Osteoblast (primary cell): ENCODE data around the gene PNMA1. TPM values are rescaled to one million over a fixed set of nuclear protein-coding genes. Genes with fewer than 3 reads are reported as not detected.
A peak's percentile ranks its signal among the peaks of the same experiment; 100 is the strongest.

Experiments used
- DNase-seq: peaks from one replicate; pipeline ENCODE4 v3.0.0; 2011; ENCODE audit warnings: low spot score, mixed read lengths; ENCODE audit not compliant: insufficient read length; ENCODE audit errors: missing footprints
- H2AFZ ChIP-seq: 2 replicates; pipeline ENCODE4 v1.6.0; 2011; ENCODE audit warnings: mild to moderate bottlenecking, low read length
- H3K27ac ChIP-seq: 2 replicates; pipeline ENCODE4 v1.5.1; 2011; ENCODE audit warnings: mild to moderate bottlenecking, low read depth, low read length, moderate library complexity
- H3K27me3 ChIP-seq: 2 replicates; pipeline ENCODE4 v1.6.0; 2012; ENCODE audit warnings: mild to moderate bottlenecking, control low read depth, inconsistent platforms, low read length, moderate library complexity; ENCODE audit not compliant: insufficient read depth
- H3K36me3 ChIP-seq: 2 replicates; pipeline ENCODE4 v1.5.1; 2011; ENCODE audit warnings: mild to moderate bottlenecking, low read length, control low read depth, moderate library complexity; ENCODE audit not compliant: insufficient read depth
- H3K4me1 ChIP-seq: 2 replicates; pipeline ENCODE4 v1.5.1; 2011; ENCODE audit warnings: mild to moderate bottlenecking, low read length, control low read depth, moderate library complexity; ENCODE audit not compliant: insufficient read depth
- H3K4me2 ChIP-seq: 2 replicates; pipeline ENCODE4 v1.6.0; 2011; ENCODE audit warnings: mild to moderate bottlenecking, low read length; ENCODE audit not compliant: insufficient read depth
- H3K4me3 ChIP-seq: fragments of 200-600 bp; sonication (generic); 3 replicates; pipeline ENCODE4 v1.5.1; 2012; ENCODE audit warnings: mild to moderate bottlenecking, low read length, inconsistent platforms; ENCODE audit not compliant: insufficient read depth
- H3K79me2 ChIP-seq: 2 replicates; pipeline ENCODE4 v1.6.0; 2012; ENCODE audit warnings: mild to moderate bottlenecking, low read length, control low read depth, inconsistent platforms; ENCODE audit not compliant: insufficient read depth
- H3K9me3 ChIP-seq: 2 replicates; pipeline ENCODE4 v1.5.1; 2011; ENCODE audit warnings: low read depth, low read length, control low read depth
- H4K20me1 ChIP-seq: 2 replicates; pipeline ENCODE4 v1.6.0; 2012; ENCODE audit warnings: mild to moderate bottlenecking, low read length, control low read depth; ENCODE audit not compliant: insufficient read depth
- total RNA-seq: library from RNA; depleted of rRNA; stranded (reverse); fragments of >200 nt; gene quantifications from 2 replicates; pipeline ENCODE4 v1.2.3, GENCODE V29; 2012
- TF ChIP-seq, protein P1 (sequence below): IDR thresholded peaks from 2 replicates; pipeline ENCODE4 v1.5.1; 2011; ENCODE audit warnings: mild to moderate bottlenecking, low read depth, low read length, moderate library complexity; ENCODE audit errors: extremely low read depth

Gene PNMA1
- total RNA-seq, 1 donor, result 40.2 TPM

DNA sequence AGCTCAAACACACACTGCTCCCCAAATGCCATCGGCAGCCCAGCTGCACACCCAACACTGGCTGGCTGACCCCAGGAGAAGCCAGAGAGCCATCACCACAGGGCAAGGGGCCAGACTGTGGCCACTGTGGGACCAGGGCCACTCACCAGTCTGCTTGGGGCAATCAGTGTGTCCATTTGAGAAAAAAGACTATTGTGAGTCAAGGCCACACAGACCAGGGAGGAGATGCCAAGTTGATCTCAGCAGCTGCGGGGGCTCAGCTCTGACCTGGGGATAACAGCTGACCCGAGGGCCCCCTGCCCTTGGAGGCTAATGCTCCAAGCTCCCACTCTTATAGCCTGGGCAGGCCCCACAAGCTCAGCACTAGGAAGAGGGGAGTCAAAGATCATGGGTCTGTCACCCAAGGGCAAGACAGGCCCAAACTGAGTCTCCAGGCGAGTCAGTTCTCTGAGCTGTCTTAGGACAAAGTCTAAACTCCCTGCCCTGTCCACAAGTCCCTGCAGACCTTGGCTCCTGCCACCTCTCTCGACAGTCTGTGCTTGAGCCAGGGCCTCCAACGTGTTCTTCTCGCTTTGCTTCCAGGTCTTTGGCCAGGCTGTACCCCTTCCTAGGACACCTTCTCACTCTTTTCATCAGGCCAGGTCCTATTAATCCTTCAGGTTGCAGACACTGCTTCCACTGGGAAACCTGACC lies 30.1 kb upstream of the PNMA1 start:
- peaks cover 10% of the 10 kb centered on the region for H3K36me3 ChIP-seq
- peaks cover 95% of the 10 kb centered on the region for H4K20me1 ChIP-seq
- no peak overlapping the region for H2AFZ ChIP-seq
- H3K4me2 ChIP-seq, result peak overlapping the region; percentile 24
- TF ChIP-seq, protein P1, sequence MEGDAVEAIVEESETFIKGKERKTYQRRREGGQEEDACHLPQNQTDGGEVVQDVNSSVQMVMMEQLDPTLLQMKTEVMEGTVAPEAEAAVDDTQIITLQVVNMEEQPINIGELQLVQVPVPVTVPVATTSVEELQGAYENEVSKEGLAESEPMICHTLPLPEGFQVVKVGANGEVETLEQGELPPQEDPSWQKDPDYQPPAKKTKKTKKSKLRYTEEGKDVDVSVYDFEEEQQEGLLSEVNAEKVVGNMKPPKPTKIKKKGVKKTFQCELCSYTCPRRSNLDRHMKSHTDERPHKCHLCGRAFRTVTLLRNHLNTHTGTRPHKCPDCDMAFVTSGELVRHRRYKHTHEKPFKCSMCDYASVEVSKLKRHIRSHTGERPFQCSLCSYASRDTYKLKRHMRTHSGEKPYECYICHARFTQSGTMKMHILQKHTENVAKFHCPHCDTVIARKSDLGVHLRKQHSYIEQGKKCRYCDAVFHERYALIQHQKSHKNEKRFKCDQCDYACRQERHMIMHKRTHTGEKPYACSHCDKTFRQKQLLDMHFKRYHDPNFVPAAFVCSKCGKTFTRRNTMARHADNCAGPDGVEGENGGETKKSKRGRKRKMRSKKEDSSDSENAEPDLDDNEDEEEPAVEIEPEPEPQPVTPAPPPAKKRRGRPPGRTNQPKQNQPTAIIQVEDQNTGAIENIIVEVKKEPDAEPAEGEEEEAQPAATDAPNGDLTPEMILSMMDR, result no peak
- no peak overlapping the region for H3K4me3 ChIP-seq
- peak; percentile 15 for DNase-seq
- H3K79me2 ChIP-seq, result peaks cover 100% of the 10 kb centered on the region
- peaks cover 64% of the 10 kb centered on the region for H3K4me1 ChIP-seq
- H3K9me3 ChIP-seq, result no peaks in the 10 kb centered on the region
- H3K27me3 ChIP-seq, result no peaks in the 10 kb centered on the region
- peak overlapping the region; percentile 69 for H3K27ac ChIP-seq

DNA sequence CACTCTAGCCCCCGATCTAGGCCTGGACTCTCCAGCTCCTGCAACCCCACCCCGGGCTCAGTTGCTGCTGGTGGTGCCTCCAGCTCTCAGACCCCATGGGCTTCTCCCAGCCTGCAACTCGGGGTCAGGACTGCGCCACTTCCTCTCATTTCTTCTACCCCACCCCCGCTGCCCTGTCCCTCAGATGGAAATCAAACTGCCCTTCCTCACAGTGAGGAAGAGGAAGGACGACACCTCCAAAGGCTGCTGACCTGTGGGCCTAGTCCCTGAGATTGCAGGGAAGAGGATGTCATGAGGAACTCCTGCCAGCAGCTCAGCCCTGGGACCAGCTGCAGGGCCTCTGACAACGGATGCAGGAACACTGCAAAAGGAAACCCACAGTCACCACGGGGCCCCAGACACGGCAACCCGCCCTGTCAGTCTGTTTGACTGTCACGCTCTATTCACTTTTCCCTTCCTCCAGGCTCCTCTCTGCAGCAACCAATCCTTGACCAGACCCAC lies 29.3 kb upstream of the PNMA1 start:
- Histone ChIP-seq H3K4me3 (no peak overlapping the region), H3K36me3 (peaks cover 19% of the 10 kb centered on the region), H3K27ac (peak overlapping the region; percentile 69), H3K4me2 (no peak overlapping the region), H3K79me2 (peaks cover 100% of the 10 kb centered on the region), H3K27me3 (no peaks in the 10 kb centered on the region), H4K20me1 (peaks cover 97% of the 10 kb centered on the region), H2AFZ (no peak overlapping the region), H3K9me3 (no peaks in the 10 kb centered on the region), H3K4me1 (peaks cover 64% of the 10 kb centered on the region)
- peak; percentile 89 for DNase-seq
- TF ChIP-seq, protein P1, result no peak

DNA sequence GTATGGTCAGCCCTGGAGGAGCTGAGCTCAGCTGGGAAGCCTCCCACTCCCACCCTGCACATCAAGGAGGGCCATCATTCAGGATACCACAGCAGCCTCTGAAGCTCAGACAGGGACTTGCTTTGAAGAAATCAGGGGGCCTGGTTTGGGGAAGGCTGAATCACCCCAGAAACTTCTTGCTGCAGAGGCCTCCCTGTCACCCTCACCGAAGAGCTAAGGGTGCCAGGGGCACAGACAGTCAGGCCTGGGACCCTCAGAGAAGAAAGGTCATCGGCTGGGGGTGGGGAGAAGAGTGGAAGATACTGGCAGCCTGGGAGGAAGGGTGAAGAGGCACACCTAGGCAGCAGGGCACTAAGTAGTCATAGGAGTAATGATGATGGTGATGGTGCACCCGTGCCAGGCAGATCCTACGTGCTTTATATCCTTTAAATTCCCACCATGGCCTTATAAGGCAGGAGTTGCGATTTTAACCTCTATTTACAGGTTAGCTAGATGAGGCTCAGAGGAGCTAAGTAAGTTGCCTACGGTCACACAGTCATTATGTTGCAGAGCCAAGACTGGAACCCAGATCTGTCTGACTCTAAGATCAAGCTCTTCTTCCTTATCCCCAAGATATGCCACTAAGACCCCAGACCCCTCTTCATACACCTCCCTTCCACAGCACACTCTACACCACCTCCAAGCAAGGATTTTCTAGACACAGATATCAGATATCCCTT lies 28.5 kb upstream of the PNMA1 start:
- peaks cover 64% of the 10 kb centered on the region for H3K4me1 ChIP-seq
- peaks cover 22% of the 10 kb centered on the region for H3K36me3 ChIP-seq
- no peaks in the 10 kb centered on the region for H3K27me3 ChIP-seq
- H4K20me1 ChIP-seq, result peaks cover 92% of the 10 kb centered on the region
- TF ChIP-seq, protein P1, result no peak
- H3K9me3 ChIP-seq, result no peaks in the 10 kb centered on the region
- H3K4me2 ChIP-seq, result no peak overlapping the region
- peak; percentile 26 for DNase-seq
- H3K27ac ChIP-seq, result peak overlapping the region; percentile 69
- no peak overlapping the region for H2AFZ ChIP-seq
- peaks cover 100% of the 10 kb centered on the region for H3K79me2 ChIP-seq
- no peak overlapping the region for H3K4me3 ChIP-seq

DNA sequence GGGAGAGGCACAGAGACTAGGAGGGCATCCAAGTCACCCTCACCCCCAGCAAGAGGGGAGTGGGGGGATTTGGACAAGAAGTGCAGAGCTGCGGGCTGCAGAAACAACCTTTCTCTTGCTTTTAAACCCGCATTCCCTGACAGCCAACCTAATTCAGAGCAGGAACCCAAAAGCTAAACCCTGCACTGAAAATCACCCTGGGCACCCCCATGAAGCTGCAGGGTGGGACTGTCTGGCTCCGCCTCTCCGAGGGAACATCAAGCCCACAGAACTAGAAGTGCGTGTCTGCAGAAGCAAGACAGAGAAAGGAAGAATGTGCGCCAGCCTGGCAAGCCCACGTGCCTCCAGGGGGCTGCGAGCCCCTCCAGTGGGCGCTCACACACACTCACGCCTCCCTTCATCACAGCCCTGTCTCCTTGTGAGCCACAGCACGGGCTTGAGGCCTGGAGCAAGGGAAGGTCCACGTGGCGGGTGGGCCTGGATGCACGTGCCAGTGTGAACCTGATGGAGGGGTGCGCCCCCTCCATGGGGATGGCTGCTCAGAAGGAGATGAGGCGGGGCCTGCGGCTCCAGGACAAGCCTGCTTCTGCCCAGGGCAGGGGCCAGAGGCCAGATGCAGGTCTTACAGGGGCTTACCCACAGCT lies 27.8 kb upstream of the PNMA1 start:
- Histone ChIP-seq H4K20me1 (peaks cover 87% of the 10 kb centered on the region), H3K27me3 (no peaks in the 10 kb centered on the region), H3K36me3 (peaks cover 27% of the 10 kb centered on the region), H3K79me2 (peaks cover 100% of the 10 kb centered on the region), H3K9me3 (no peaks in the 10 kb centered on the region), H3K4me2 (peak overlapping the region; percentile 86), H3K4me3 (peak overlapping the region; percentile 57), H2AFZ (no peak overlapping the region), H3K27ac (peak overlapping the region; percentile 69), H3K4me1 (peaks cover 64% of the 10 kb centered on the region)
- DNase-seq, result peak; percentile 68
- TF ChIP-seq, protein P1, result no peak
